GM13976 (cell line): ENCODE data around the gene C10orf143.

Experiments
- DNase-seq: peaks from one replicate; pipeline ENCODE4 v3.0.0; 2012; ENCODE audit warnings: low spot score
- CTCF ChIP-seq: IDR thresholded peaks from 2 replicates; pipeline ENCODE4 v1.5.1; 2012; ENCODE audit warnings: borderline replicate concordance, mild to moderate bottlenecking; ENCODE audit not compliant: insufficient read depth; ENCODE audit errors: extremely low read depth, missing control alignments, control extremely low read depth
- in situ Hi-C: fragments of 300-500 bp; cut with MboI; formaldehyde crosslinking; loops from one replicate; pipeline ENCODE4 v1.12.0; 2022; ENCODE audit warnings: low sequenced_read_pairs, mixed read lengths, inconsistent platforms; ENCODE audit not compliant: unreplicated experiment

Gene C10orf143

GRCh38 chr10:130067893-130068292 lies 42.7 kb downstream of the C10orf143 start:
- DNase-seq = no peak
- in situ Hi-C loops = no loop called here

GRCh38 chr10:130066743-130067142 lies 43.9 kb downstream of the C10orf143 start:
- no peak for DNase-seq
- TF ChIP-seq CTCF = no peak
- in situ Hi-C loops = no loop called here

More at GRCh38 chr10:130067893-130068292, 42.7 kb downstream of the C10orf143 start:
- TF ChIP-seq CTCF = no peak

DNA sequence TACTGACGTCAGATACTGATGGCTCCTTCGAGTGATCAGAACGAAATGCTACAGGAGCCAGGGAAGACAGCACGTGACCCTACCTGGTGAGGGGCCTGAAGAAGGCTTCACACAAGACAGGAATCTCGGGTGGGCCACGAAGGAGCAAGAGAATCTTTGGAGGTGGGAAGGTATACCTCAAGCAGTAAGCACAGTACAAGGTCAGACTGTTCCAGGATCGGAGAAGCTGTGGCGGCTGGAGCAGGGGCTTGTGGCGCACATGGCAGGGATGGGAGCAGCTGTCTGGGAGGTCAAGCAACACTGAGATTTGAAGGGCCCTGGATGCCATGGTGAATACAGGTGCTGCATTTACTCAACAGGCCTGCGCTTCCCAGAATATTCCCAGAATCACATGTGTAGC lies 45.4 kb downstream of the C10orf143 start:
- in situ Hi-C loops = no loop called here
- no peak for TF ChIP-seq CTCF
- DNase-seq = no peak

DNA sequence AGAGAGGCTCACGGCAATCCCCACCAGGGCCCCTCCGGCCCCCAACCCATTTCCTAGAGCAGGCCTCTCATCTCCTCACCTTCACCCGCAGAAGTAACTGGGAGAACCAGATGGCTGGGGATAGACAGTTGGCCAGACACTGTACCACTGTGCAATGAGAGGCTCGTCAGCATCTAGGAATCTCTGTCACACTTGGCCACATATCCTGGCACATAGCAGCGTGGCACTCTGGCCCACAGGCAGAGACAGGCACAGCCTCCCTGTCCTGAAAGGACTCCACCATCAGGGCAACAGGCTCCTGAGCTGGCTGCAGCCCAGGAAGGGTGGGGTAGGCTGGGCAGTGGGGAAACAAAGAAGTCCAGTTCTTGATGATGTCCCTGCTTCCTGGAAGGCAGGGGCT lies 45.8 kb downstream of the C10orf143 start:
- in situ Hi-C loops = no loop called here
- no peak for TF ChIP-seq CTCF
- no peak for DNase-seq

DNA sequence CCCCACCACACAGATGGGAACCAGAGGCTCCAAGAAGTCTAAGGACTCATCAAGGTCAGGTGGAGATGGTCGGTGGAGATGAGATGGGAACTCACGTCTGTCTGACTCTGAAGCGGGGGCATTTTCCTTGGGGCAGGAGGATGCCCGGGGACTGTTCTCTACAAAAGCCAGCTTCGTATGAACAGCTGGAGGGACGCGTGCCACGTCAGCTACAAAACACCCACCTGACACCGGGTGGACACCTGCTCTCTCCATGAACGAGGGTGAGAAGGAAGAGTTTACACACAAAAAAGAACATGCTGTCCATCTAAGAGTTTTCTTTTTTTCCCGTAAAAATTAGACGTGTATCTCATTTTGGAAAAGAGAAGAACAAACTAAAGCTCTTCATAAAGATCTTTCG lies 47.7 kb downstream of the C10orf143 start:
- in situ Hi-C loops = no loop called here
- no peak for DNase-seq
- TF ChIP-seq CTCF = no peak

DNA sequence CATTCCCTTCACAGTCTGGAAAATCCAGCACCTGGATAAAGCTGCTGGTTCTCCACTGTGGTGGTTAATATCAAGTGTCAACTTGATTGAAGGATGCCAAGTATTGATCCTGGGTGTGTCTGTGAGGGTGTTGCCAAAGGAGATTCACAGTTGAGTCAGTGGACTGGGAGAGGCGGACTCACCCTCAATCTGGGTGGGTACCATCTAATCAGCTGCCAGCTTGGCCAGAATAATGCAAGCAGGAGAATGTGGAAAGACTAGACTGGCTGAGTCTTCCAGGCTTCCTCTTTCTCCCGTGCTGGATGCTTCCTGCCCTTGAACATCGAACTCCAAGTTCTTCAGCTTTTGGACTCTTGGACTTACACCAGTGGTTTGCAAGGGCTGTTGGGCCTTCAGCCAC lies 48.4 kb downstream of the C10orf143 start:
- TF ChIP-seq CTCF = no peak
- in situ Hi-C loops = no loop called here
- DNase-seq = no peak

DNA sequence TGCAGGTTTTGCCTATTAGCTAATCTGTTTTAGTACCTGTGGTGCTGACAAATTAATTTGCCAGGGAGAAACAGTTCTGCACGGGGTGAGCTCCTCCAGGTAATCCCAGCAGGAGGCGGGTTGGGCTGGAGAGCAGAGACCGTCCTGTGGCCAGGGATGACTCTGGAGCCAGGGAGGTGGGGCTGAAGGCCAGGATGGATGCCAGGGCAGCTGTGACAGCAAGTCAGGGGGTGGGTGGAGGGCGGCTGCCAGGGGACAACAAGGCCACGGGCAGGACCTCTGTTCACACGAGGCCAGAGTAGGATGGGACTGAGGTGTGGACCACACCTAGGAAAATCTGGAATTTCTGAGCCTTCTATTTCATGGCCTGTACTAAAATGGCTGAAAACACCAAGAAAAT lies 48.9 kb downstream of the C10orf143 start:
- no peak for TF ChIP-seq CTCF
- no peak for DNase-seq
- in situ Hi-C loops = no loop called here
